ENCODE results near the gene UNC80.

UNC80 gene

GRCh38 chr2:209973328-209973727 lies 201.7 kb downstream of the UNC80 start:
- DNase-seq, result no peak

- DNase-seq, result no peak
Observed at GRCh38 chr2:209974576-209974975, 202.9 kb downstream of the UNC80 start.

DNA sequence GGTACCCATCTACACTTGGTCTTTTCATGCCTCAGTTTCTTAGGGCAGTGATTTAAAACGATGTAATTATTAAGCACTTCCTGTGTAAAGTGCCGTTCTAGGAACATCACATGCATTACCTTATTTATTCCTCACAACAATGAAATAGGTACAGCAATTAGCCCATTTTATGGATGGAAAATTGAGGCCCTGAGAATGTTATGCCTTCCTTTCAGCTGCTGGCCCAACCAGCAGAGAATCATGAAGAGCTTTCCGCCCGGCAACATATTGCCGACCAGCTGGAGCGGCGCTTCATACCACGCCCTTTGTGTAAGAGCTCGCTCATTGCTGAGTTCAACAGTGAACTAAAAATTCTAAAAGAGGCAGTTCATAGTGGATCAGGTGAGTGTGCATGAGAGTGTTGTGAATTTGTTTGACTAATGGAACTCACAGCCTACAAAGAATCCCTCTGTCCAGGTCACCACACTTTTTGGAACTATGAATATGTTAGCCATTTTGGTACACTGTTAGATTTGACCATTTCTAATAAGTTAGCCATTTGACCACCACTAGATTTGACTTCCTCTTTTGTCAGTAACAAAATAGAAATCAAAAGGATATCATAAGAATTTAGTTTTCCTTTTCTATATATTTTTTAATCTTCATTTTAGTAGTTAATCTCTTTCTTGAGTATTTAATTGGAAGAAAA lies 205.2 kb downstream of the UNC80 start:
- DNase-seq, result no peak

- peak; percentile 11 for DNase-seq
Observed at GRCh38 chr2:209977386-209978239, 206.0 kb downstream of the UNC80 start.

DNA sequence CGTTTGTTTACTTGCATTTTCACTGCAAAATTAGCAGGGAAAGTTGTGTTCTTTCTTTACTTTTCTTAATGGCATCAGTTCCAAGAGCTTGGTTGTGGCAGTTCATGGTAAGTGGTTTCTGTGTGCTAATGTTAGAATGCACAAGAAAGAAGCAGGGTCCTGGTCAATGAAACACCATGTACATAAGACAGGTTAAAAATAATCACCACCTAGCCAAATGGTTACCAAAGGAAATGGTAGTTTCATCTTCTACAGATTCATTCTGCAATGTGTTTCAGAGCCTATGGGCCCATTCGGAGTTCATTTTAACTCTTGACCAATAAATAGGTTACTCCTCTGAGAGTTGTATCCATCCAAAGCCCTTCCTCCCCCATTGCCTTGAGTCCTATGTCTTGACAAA lies 212.7 kb downstream of the UNC80 start:
- DNase-seq, result no peak

DNA sequence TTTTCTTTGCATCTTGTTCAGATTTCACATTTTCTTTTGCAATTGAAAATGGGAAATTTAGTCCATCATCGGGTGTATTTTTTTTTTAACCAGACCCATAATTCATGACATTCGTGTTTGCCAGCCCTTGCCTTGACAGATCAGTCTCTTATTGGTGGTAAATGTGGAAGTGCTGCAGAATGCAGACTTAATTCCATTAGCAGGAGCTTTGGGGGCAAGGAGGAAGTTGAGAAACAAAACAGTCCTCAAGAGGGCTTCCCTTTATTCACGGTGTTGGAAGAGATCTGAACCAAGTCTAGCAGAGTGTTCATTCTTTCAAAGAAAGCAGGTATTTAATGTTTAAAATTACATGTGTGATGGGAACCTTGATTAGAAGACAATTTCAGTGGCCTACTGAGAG lies 214.2 kb downstream of the UNC80 start:
- DNase-seq, result no peak

GRCh38 chr2:209986415-209986814 lies 214.8 kb downstream of the UNC80 start:
- no peak for DNase-seq

- DNase-seq, result no peak
Observed at GRCh38 chr2:209988010-209988409, 216.4 kb downstream of the UNC80 start.

DNA sequence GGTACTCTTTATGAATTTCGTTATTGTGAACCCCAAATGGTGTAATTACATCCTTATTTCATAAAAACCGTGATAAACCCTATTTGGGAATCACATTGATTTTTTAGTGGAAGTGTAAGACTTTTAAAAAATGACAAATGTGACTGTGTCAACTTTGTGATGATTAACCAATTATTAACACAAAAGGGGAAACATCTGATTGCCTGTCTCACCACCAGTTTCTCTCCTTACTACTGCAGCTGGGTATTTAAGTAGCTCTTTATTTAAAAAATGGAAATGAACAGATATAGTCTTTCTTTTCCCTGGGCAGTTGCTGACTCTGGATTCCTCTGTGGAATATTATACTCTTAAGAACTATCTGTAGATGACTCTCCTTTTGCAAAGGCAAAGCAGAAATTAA lies 219.2 kb downstream of the UNC80 start:
- no peak for DNase-seq

- no peak for DNase-seq
Observed at GRCh38 chr2:209993968-209994367, 222.3 kb downstream of the UNC80 start.

GRCh38 chr2:209998596-209998995 lies 227.0 kb downstream of the UNC80 start:
- DNase-seq, result no peak

- DNase-seq, result no peak
Observed at GRCh38 chr2:210000464-210001324, 229.1 kb downstream of the UNC80 start.

DNA sequence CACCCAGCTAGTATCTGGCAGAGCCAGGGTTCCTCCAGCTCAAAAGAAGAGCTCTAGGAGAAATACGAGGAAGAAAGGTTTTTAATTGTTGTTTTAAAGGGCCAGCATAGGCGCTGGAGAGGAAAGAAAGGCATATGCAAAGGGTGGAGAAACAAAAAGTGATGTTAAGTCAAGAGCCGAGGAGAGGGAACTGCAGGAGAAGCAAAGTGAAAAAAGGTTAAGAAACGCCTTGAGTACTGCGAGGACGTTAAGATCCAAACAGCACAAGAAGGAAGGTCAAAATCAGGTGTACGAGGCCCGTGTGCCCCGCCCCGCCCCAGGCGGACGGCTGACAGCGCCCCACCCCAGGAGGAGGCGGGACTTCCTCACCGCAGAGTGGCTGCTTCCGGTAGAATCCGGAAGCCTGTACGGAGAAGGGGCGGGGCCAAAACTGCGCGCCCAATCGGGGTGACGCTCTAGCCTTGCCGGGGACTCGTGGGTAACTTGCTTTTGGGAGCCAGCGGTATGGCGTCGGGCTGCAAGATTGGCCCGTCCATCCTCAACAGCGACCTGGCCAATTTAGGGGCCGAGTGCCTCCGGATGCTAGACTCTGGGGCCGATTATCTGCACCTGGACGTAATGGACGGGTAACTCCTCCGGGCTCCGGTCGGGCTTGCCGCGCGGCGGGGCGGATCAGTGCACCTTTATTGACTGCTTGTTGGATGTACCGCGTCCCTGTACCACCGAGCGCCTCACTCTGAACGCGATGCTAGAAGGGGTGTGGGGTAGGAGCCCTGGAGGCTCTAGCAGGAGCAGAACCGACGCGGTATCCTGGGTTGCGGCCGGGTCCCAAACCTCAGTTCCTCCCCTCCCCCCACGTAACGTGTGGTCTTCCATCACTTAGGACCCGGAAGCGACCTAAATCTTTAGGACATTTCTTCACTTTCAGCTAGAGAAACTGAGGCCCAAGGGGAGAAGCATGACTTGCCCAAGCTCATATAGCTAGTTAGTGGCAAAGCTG lies 230.8 kb downstream of the UNC80 start, which contains the start of gene RPE:
TSS of gene RPE (plus strand) at position 481 of the 1,000 bp plus-strand sequence. CDS start at position 505, 24 bp downstream.
- peak; percentile 92 for DNase-seq

DNA sequence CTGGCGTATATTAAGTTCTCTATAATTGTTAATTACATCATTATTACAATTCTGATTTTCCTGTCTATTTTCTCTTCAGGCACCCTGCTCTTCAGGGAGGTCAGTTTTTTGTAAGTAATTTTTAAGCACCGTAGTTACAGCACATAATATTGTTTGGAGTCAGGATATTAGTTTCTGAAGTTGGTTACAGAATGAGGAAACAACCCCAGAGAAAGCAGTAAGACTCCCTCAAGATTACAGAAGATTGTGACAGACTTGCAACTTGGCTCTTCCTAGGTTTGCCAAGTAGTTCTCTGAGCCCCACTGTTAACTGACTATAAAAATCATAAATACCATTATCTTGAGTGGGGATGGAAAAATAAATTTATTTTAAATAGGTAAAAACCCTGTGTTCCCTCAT lies 231.7 kb downstream of the UNC80 start:
- DNase-seq, result no peak

DNA sequence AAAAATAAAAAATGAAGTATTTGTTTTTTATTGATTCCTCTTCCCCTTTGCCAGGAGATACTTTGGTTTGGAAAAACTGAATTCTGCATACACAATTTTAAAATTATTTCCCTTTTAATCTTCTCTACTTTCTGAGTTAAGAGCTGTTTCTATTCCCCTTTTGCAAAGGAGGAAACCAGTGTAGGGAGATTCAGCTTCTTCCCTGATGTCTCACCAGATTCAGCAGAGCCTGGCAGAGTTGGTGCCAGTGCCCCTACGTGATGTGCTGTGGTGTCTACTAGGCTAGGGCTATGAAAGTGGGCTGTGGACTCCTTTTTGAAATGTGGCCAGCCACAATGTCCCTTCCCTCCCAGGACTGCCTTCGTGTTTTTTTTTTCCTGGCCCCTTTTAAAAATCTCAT lies 233.2 kb downstream of the UNC80 start:
- DNase-seq, result no peak

DNA sequence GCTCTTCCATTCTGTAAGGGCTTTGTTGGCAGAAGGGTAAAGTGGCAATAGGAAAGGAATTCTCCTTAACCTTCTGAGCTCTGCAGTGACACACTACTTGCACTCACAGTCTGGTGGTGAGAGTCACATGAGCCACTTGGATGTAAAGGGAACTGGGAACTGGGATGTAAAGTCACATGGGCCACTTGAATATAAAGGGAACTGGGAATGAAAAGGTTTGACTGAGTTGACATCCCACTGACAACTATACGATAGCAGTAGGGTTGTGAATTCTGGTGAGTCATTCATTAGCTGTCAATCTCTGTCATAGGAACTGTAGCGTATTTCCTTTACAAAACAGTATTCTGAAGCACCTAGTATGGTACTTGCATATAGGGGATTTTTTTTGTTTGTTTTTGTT lies 236.3 kb downstream of the UNC80 start:
- no peak for DNase-seq

DNA sequence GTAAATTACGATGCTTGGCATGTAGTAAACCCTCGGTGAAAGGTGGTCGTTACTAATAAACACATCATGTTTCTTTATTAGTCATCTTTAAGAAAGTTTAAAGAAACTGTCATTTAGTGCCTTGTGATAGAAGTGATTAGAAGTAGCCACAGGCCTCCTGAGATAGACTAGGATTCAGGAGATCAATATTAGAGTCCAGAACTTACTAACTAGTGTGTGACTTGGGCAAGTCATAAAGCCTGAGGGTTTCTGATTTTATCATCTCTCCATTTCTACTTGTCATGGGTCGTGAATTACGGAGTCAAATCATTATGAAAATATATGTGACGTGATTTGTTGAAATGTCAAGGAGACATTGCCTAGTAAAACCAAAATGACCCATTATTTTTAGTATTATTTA lies 237.5 kb downstream of the UNC80 start:
- no peak for DNase-seq

- DNase-seq, result no peak
Observed at GRCh38 chr2:210009896-210010295, 238.3 kb downstream of the UNC80 start.

DNA sequence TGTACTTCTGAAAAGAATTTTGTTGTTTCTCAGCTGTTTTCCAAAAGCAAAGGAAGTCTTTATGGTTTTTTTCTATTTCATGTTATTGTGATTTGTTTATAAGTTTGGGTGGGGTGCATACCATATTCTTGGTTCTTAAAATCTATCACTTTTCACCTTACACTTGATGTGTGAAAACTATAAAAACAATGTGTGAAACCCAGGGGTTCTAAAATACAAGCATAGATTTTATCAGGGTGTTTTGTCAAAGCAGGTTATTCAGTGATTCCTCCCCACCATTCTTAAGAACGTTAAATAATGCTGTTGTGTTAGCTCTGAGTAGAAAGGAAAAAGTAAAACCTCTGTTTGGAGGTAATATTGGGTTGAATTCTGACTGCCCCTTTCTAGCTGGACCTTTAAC lies 248.5 kb downstream of the UNC80 start:
- no peak for DNase-seq

GRCh38 chr2:210022824-210023223 lies 251.2 kb downstream of the UNC80 start:
- no peak for DNase-seq

- DNase-seq, result no peak
Observed at GRCh38 chr2:210027608-210028007, 256.0 kb downstream of the UNC80 start.

DNA sequence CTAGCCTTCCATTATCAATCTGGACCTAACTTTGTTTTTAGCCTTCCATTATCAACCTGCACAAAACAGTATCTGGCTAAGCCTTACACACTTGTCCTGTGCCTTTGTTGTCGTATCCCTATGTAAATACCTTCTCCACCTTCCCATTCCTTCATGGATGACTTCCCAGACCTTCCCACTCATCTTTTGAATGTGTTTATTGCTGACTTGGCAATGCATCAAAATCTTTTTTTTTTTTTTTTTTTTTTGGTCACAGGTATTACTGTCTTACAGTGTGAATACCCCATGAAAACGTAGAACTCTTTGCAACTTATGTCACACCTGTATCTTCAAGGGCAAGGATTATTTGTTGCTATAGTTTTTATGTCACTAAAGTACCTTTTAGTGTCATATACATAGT lies 256.5 kb downstream of the UNC80 start:
- no peak for DNase-seq

Measured in NCI-H748 treated with DMSO at 0.1 percent for 48 hours (cell line).